ENCODE results near the gene PRPSAP1.

The PRPSAP1 gene

GRCh38 chr17:76264755-76265623, 88.7 kb downstream of the PRPSAP1 start, which contains the start of gene UBALD2:
Gene UBALD2, plus strand, starts transcription at chr17:76265348. Its CDS starts 158 bp downstream, at chr17:76265506.
- DNase-seq (ENCODE audit: low read depth): peak; percentile 98

GRCh38 chr17:76264425-76264754, 89.3 kb downstream of the PRPSAP1 start:
- DNase-seq (ENCODE audit: low read depth): no peak

DNA sequence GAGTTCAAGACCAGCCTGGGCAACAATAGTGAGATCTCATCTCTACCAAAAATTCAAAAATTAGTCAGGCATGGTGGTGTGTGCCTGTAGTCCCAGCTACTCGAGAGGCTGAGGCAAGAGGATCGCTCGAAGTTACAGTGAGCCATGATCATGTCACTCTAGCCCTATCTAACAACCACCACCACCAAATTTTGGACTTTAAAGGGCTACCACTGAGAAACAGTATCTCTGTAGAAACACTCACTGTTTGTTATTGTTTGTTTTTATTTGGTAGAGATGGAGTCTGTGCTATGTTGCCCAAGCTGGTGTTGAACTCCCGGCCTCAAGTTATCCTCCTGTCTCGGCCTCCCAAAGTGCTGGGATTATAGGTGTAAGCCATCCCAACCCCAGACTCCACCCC, 89.8 kb downstream of the PRPSAP1 start:
- no peak for DNase-seq (ENCODE audit: low read depth)

- DNase-seq (ENCODE audit: low read depth): no peak
Observed at GRCh38 chr17:76262732-76263344, 90.9 kb downstream of the PRPSAP1 start.

DNA sequence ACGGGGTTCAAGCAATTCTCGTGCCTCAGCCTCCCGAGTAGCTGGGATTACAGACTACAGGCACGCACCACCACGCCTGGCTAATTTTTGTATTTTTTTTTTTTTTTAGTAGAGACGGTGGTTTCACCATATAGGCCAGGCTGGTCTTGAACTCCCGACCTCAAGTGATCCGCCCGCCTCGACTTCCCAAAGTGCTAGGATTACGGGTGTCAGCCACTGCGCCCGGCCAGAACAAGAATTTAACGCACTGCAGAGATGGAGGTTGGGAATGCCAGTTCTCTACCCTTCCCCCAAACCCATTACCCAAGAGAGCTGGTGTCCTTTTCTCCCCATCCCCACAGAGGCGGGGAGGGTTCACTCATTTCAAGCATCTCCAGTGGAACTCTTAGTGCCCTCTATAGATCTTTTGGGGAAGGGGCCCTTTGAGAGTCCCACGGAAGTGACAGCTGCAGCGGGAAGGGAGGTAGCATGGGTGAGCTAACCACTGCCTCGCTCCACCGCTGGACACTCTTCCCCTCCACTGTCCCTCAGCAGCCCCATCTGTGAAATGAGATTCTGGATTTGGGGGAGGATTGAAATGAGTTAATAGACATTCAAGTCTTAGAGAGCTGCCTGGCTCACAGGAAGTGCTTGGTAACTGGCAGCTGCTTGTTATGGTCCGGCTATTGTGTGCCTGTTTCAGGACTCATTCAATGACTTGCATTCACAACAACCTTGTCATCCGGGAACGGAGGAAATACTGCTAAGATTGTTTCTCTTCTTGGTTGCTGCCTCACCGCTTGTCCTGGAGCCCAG, 92.1 kb downstream of the PRPSAP1 start:
- DNase-seq (ENCODE audit: low read depth): no peak

DNA sequence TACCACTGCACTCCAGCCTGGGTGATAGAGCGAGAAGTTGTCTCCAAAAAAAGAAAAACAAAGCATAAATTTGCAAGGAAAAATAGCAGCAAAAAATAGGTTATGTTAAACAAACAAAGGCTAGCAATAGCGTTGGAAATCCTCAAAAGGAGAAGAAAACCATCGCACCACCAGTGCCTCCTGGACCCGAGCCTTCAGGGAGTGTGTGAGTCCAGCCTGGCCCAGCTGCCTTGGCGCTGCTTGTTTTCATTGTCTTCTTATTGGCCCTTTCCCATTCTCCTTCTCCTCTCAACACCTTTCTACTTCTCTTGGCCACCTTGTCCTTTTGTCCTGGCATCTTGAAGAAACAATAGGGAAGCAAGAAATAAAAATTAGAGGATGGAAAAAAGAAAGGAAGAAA, 93.0 kb downstream of the PRPSAP1 start:
- no peak for DNase-seq (ENCODE audit: low read depth)

DNA sequence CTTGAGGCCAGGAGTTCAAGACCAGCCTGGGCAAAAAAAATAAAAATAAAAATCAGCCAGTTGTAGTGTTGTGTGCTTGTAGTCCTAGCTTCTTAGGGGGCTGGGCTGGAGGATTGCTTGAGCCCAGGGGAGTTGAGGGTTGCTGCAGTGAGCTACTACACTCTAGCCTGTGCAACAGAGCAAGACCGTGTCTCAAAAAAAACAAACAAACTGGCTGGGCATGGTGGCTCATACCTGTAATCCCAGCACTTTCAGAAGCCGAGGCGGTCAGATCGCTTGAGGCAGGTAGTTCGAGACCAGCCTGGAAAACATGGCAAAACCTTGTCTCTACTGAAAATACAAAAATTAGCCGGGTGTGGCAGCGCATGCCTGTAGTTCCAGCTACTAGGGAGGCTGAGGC, 93.5 kb downstream of the PRPSAP1 start:
- no peak for DNase-seq (ENCODE audit: low read depth)

All from stimulated activated CD8-positive, alpha-beta memory T cell treated with anti-CD3 and anti-CD28 coated beads, Interleukin-12 subunit alpha, Interleukin-12 subunit beta, amount 100 ng/mL, for 4 hours (primary cell).